T-helper 22 cell (primary cell): ENCODE data around the gene SH2D3A.

Source experiments
- DNase-seq: peaks from one replicate; pipeline ENCODE4 v3.0.0-alpha.2; 2020; ENCODE audit warnings: low read depth

SH2D3A gene

GRCh38 chr19:6705931-6706632, 61.2 kb downstream of the SH2D3A start:
- DNase-seq: no peak
